ENCODE results near the gene KLHL33.
"Not testable (repeated sequence)": the region's sequence is repeated elsewhere in the genome, so short reads cannot be mapped to it uniquely, and the experiment has no call there.

The KLHL33 gene

GRCh38 chr14:20446889-20447288 lies 10.9 kb upstream of the KLHL33 start:
- no peak for DNase-seq

- DNase-seq, result not testable (repeated sequence)
Measured at GRCh38 chr14:20443650-20444049, 7.7 kb upstream of the KLHL33 start.

DNA sequence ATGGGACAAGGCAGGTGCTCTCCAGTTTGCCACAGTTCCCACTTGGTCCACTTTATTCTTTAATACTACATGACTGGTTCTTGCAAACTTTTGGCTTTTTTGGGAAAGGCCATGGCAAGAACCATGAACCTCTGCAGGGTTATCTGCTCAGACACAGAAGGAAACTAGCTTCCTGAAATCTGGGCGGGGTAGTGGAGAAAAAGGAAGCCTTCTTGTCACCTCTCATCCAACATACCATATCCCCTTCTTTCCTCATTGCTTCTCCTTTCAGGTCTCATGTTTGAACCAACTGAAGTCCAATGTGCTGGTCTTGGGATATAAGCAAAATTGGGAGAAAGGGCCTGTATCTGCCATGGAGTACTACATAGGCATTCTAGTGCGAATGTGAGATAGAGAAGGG lies 5.5 kb upstream of the KLHL33 start:
- DNase-seq, result no peak

- no peak for DNase-seq
Measured at GRCh38 chr14:20440882-20441281, 4.9 kb upstream of the KLHL33 start.

GRCh38 chr14:20440465-20440864 lies 4.5 kb upstream of the KLHL33 start:
- DNase-seq, result no peak

- no peak for DNase-seq
Measured at GRCh38 chr14:20438664-20439063, 2.7 kb upstream of the KLHL33 start.

DNA sequence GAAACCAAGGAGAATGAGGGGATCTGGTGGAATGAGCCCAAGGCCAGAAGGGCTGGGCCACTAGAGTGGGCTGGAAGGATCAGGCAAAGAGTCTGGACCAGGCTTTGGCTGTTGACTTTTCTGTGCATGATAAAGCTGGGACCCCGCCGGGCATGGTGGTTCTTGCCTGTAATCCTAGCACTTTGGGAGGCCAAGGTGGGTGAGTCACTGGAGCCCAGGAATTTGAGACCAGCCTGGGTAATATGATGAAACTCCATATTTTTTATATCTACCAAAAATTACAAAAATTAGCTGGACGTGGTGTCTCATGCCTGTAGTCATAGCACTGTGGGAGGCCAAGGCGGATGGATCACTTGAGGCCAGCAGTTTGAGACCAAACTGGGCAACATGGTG lies 393 bp upstream of the KLHL33 start:
- no peak for DNase-seq

- DNase-seq, result no peak
Measured at GRCh38 chr14:20434701-20435581, 1.0 kb downstream of the KLHL33 start.

- DNase-seq, result no peak
Measured at GRCh38 chr14:20429801-20430669, 5.9 kb downstream of the KLHL33 start.

DNA sequence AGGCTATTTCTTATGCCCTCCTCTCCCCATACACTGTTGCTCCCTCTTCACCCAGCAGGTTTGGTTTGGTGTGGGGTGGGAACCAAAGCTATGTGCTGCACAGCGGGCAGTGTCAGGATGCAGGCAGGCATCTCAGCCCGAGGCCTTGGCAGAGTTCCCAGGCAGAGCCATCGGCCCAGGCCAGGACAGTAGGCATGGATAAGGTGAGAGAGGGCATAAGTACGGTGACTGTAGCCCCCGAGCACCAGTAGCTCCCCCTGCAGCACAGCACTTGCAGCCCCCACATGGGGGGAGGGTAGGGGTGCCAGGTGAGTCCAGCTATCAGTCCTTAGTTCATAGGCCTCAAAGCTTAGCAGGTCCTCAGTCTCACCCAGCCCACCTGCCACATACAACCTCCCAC lies 7.2 kb downstream of the KLHL33 start:
- no peak for DNase-seq

DNA sequence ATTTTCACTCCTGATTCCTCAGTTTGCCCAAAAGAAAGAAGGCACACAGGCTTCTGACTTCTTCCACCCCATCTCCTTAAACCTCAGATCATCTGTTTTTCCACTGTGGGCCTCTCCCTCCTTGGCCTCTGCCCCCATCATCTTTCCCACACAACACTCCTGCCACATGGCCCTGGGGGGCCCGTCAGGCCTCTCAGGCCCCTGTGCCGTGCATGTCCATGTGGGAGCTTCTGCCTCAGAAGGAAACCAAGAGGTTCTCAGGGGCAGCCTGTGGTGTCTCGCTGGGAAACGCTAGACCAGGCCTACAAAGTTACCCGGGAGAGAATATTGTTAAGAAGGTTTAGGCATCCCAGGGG lies 8.0 kb downstream of the KLHL33 start:
- no peak for DNase-seq

- DNase-seq, result no peak
Measured at GRCh38 chr14:20427231-20428009, 8.5 kb downstream of the KLHL33 start.

GRCh38 chr14:20424851-20425250 lies 11.1 kb downstream of the KLHL33 start:
- DNase-seq, result no peak

- DNase-seq, result no peak
Measured at GRCh38 chr14:20422886-20423285, 13.1 kb downstream of the KLHL33 start.

DNA sequence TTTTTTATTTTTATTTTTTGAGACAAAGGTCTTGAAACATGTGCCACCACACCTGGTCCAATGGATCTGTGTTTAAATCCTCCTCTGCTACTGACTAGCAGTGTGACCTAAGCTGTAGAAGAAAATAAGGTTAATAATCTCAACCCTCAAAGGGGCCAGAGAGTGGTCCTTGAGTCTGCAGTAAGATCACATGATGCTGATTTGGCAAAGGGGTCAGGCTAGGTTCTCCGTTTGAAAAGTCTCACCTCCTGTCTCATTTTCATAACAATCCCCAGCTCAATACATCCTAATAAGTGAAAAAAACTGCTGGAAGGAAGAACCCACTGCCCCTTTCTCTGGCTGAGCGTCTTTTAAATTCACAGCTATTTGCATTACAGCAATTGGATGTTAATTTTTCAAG lies 14.7 kb downstream of the KLHL33 start:
- no peak for DNase-seq

DNA sequence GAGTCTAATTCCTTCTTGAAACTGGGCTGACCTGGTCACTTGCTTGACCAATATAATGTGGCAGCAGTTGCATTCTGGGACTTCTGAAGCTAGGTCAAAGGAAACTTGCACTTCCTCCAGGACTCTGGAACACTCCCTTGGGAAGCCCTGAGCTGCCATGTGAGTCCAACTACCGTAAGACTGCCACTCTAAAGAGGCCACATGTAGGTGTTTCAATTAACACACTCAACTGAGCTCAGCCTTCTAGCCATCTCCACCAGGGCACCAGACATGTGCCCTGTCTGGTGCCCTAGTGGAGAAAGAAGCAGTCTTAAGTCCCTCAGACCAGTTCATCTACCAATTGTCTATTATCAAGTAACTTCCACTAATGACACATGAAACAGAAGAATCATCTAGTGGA lies 16.5 kb downstream of the KLHL33 start:
- no peak for DNase-seq

DNA sequence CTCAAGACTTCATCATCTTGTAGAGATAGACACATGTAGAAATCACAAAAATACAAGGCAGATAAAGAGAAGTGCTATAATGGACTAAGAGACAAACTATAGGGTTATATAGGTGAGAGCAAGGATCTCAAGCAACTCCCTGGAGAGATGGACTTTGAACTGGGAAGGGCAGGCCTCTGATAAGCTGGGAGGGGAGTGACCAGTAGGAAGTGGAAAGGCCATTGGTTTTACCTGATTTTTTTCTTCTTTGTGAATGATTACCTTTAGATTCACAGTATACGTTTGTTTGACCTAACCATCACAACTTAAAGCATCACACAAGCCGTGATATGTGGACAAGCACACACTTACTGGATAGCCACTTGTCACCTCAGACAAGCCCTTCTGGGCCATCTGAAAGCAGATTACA lies 17.5 kb downstream of the KLHL33 start:
- DNase-seq, result no peak

DNA sequence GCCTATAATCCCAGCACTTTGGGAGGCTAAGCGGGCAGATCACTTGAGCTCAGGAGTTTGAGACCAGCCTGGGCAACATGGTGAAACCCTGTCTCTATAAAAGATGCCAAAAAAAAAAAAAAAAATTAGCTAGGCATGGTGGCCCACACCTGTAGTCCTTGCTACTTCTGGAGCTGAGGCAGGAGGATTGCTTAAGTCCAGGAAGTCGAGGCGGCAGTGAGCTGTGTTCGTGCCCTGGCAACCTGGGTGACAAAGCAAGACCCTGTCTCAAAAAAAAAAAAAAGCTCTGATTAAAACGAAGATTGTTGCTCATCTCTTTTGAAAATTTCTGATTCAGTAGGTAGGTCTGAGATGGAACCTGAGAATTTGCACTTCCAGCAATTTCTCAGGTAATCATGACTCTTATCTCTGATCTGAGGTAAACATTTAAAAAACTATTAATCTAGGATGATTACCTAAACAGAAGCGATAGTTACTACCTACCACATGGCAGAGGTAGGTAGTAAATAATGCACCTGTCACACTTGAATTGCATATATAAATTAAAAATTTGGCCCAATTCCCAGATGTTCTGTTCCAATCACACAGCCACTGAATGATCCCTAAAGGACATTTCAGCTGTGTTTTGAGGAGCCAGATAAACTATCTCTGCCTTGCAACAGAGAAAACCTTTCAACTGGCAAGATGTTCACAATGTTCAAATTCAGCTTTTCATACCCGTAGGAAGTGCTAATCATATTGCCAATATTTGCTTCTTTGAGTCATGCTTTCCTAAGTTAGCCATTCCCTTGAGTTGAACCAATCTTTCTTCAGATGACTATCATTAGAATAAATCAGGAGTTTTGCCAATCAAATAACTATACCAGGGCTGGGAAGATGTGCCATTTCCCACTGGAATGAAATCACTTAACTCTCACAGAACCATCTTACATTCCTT lies 18.4 kb downstream of the KLHL33 start:
- DNase-seq, result no peak

DNA sequence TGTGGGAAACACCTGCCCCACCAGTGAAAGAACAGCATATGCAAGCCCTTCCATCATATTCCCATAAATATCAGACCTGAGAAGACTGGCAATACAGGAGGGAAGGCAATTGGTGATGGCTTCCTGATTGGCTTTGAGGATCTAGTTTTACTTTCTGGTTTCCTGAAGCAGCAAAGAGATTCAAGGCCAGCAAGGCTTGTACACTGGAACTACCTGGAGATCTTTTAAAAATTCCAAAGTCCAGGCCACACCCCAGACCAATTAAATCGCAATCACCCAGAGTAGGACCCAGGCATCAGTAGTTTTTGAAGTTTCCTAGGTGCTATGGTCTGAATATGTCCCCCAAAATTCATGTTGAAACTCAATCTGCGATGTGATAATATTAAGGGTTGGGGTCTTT lies 19.7 kb downstream of the KLHL33 start:
- no peak for DNase-seq

GRCh38 chr14:20415782-20416206 lies 20.2 kb downstream of the KLHL33 start:
- DNase-seq, result no peak

- no peak for DNase-seq
Measured at GRCh38 chr14:20413744-20414082, 22.3 kb downstream of the KLHL33 start.

Data from stimulated activated CD4-positive, alpha-beta T cell treated with anti-CD3 and anti-CD28 coated beads, Interleukin-12 subunit alpha, Interleukin-12 subunit beta, amount 100 ng/mL, for 4 hours (primary cell).